ENCODE measurements around the gene AGTR1.
"Not testable (repeated sequence)": the region's sequence is repeated elsewhere in the genome, so short reads cannot be mapped to it uniquely, and the experiment has no call there.

The AGTR1 gene

GRCh38 chr3:148718982-148719862 lies 21.5 kb downstream of the AGTR1 start:
- no peak for DNase-seq (ENCODE audit: low spot score)

DNA sequence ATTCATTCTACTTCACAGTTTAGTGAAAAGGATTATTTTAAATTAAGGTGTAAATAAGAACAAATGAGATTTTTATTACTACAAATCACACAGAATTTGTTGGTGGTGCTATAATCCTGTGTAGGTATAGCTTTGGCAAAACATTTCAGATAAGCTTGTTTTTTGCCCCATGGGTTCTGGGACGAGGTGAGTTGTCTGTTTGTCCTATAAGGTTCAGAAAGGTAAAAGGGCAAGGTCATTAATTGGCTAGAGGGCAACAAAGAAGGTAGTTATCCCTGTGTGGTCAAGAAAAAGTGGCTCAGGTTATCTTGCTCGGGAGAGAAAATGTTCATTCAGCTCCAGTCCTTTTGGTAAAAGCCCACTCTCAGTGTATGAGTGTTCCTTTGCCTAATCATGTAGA lies 23.2 kb downstream of the AGTR1 start:
- DNase-seq (ENCODE audit: low spot score) = no peak

DNA sequence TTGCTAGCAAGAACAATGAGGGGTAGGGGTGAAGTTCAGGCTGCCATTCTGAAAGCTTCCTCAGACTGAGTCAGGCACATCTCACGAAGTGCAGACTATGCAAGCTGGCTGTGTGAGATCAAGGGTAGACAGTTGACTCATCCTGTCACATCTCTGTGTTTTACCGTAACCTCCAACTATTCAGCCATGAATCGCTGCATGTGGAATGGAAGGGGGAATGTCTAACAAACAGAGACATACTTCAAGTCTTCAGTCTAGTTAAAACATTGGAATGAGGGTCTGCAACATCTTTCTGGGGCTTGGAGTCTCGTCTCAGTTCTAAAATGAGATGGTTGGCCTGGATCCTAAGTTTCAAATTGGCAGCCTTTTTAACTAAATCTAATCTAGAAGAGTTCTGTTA lies 25.9 kb downstream of the AGTR1 start:
- DNase-seq (ENCODE audit: low spot score) = no peak

- DNase-seq (ENCODE audit: low spot score) = peak; percentile 84
Measured at GRCh38 chr3:148727231-148727630, 29.5 kb downstream of the AGTR1 start.

- no peak for DNase-seq (ENCODE audit: low spot score)
Measured at GRCh38 chr3:148728753-148729152, 31.1 kb downstream of the AGTR1 start.

DNA sequence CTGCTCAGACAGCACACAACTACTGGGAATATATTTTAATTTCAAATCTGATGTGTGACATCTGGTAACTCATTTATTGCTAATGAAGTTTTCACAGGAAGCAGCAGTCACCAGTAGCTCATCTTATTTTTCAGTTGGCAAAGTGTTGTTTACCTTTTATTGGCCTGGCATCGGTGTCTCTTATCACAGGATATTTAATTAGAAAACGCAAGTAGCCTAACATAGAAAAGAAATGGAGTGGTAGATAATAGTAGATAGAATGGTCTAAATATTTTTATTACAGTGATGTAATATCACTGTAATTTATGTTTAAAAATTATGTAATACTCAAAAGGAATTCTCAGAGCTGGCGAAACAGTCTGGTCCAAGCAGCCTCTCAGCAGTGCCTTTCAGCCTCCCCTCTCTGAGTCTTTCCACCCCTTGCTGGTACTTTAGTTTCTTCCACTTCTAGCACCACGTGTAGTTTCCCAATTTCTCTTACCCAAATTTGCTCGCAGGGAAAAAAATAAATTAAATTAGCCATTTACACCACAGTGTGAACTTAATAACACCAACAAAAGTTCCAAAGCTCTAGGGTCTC lies 31.9 kb downstream of the AGTR1 start:
- no peak for DNase-seq (ENCODE audit: low spot score)

GRCh38 chr3:148730676-148731075 lies 33.0 kb downstream of the AGTR1 start:
- no peak for DNase-seq (ENCODE audit: low spot score)

DNA sequence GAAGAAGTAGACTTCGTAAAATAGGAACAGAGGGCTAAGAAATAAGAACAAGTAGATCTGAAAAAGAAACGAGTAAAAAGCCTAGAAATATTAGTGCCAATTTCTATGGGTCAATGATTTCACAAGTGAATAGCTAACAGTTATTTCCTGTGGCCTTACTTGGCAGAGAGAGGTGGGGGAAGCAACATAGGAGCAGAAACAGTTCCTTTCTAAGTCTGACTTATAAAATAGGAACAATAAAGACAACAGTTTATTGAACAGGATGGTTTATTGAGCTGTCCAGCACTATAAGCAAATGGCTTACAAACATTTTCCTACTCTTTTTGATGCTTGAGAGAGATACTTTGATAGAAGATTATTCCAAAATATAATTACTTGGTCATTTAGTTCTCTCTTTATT lies 37.9 kb downstream of the AGTR1 start:
- DNase-seq (ENCODE audit: low spot score) = no peak

- no peak for DNase-seq (ENCODE audit: low spot score)
Measured at GRCh38 chr3:148736086-148736485, 38.4 kb downstream of the AGTR1 start.

- DNase-seq (ENCODE audit: low spot score) = no peak
Measured at GRCh38 chr3:148737104-148737530, 39.4 kb downstream of the AGTR1 start.

- DNase-seq (ENCODE audit: low spot score) = no peak
Measured at GRCh38 chr3:148739720-148740119, 42.0 kb downstream of the AGTR1 start.

- DNase-seq (ENCODE audit: low spot score) = no peak
Measured at GRCh38 chr3:148740291-148740690, 42.6 kb downstream of the AGTR1 start.

- DNase-seq (ENCODE audit: low spot score) = no peak
Measured at GRCh38 chr3:148741219-148741618, 43.5 kb downstream of the AGTR1 start.

- no peak for DNase-seq (ENCODE audit: low spot score)
Measured at GRCh38 chr3:148742118-148742517, 44.4 kb downstream of the AGTR1 start.

DNA sequence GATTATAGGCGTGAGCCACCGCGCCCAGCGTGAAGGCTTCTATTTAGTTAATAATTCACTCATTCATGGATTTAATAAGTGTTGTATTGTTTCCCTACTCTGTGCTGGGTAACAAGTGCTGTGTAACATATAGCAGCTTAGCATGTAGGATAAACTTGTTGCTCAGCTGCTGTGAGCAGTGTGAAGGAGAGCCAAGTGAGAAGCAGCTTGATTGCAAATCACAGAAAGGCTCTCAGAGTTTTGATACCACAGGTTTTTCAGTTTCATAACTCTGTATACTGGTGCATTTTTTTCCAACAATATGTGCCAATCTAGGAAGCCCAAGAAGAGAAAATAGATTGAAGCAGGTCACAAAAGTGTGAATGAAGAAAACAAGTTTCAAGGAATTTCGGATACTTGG lies 48.4 kb downstream of the AGTR1 start:
- no peak for DNase-seq (ENCODE audit: low spot score)

DNA sequence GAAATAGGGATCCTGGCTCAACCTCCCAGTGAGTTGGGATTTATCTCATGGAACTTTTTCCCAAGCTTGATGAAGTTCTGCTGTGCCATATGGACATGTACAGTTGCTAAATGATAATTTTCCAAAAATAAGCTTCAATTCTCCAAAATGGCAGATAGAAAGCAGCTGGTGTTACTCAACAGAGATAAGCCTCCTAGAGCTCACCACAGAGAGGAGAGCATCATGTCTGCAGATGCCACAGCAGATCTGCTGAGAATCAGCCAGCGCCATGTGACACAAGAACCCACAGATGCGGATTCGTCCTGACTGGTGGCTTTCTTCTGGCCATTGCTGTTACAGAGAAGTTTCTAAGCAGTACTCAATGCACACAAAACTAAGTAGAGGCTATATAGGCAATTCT lies 50.6 kb downstream of the AGTR1 start:
- peak; percentile 40 for DNase-seq (ENCODE audit: low spot score)

- no peak for DNase-seq (ENCODE audit: low spot score)
Measured at GRCh38 chr3:148750296-148750695, 52.6 kb downstream of the AGTR1 start.

GRCh38 chr3:148751461-148751860 lies 53.8 kb downstream of the AGTR1 start:
- DNase-seq (ENCODE audit: low spot score) = no peak

DNA sequence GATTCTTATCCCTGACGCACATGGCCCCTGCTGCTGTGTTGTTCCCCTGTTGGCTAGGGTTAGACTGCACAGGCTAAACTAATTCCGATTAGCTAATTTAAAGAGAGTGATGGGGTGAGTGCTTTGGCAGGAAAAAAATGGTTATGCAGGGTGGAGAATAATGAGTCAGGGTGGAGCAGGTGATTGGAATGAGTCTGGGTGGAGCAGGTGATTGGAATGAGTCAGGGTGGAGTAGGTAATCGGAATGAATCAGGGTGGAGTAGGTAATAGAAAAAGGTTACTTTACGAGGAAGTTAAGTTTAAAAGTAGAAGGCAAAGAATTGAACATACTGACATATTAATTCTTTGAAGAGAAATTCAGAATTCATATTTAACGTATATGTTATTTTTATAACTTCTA lies 55.7 kb downstream of the AGTR1 start:
- not testable (repeated sequence) for DNase-seq (ENCODE audit: low spot score)

GRCh38 chr3:148755570-148755969 lies 57.9 kb downstream of the AGTR1 start:
- no peak for DNase-seq (ENCODE audit: low spot score)

- DNase-seq (ENCODE audit: low spot score) = no peak
Measured at GRCh38 chr3:148756311-148756710, 58.6 kb downstream of the AGTR1 start.

- DNase-seq (ENCODE audit: low spot score) = no peak
Measured at GRCh38 chr3:148757238-148758215, 59.8 kb downstream of the AGTR1 start.
